ENCODE results near the gene ST3GAL4.

Gene ST3GAL4

DNA sequence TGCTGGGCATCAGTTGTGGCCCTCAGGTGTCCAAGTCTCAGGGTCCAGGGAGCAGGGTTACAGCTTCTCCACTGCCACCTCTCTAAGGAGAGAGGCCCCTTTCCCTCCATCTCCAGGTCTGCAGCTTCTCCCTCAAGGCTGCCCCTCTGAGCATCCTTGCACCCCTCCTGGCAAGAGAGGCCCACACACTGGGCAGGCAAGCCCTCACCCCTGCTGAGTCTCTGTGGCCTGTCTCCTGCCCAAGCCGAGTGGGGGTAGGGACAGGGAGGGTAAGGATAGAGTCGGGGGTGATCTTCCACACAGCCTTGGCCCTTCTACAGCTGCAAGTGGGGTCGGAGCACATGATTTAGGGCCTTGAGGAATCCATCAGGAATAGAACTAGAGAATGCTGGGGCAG, 76.6 kb downstream of the ST3GAL4 start:
- Mint-ChIP-seq H3K4me3 (no peak overlapping the region), H3K9me3 (no peaks in the 10 kb centered on the region), H3K36me3 (ENCODE audit: insufficient read depth) (no peaks in the 10 kb centered on the region), H3K27me3 (peaks cover 0 to 9% of the 10 kb centered on the region in 2 donors), H3K4me1 (ENCODE audit: low read depth in 2 of 2) (peaks cover 2% of the 10 kb centered on the region in 2 donors), H3K27ac (no peak overlapping the region)
- DNase-seq = no peak
- no peak for ATAC-seq (replicated peaks)

- Mint-ChIP-seq H3K27me3 (peaks cover 0 to 9% of the 10 kb centered on the region in 2 donors), H3K36me3 (ENCODE audit: insufficient read depth) (no peaks in the 10 kb centered on the region), H3K9me3 (no peaks in the 10 kb centered on the region), H3K4me3 (no peak overlapping the region), H3K4me1 (ENCODE audit: low read depth in 2 of 2) (no peaks in the 10 kb centered on the region), H3K27ac (no peak overlapping the region)
- ATAC-seq (replicated peaks) (no peak), DNase-seq (no peak)
Observed at GRCh38 chr11:126432525-126432924, 77.0 kb downstream of the ST3GAL4 start.

DNA sequence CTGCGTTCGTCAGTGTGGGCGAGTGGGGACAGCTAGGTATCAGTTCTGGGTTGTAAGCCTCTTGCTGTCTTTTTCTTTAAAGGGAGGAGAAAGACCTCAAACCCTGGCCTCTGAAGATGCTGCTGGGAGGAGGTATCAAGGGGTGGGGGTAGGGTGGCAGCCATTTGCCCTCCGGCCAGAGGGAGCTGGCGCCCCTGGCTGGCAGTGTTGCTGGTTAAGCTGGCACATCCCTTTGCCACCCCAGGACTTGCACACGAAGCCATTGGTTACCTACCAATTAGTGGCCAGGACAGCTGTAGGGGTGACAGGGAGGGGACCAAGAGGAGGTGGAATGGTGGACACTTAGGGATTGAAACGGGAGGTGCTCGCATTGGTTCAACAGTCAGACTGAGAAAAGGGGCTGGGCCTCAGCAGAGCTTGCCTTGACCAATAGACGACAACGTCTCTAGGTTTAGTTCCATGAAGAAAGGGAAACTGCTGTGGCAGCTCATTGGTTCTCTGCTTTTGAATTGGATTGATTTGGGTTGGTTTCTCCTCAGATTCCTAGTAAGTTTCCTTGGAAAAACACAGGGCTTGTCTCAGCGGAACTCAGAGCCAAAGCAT, 77.9 kb downstream of the ST3GAL4 start:
- DNase-seq = no peak
- Mint-ChIP-seq H3K36me3 (ENCODE audit: insufficient read depth) (no peaks in the 10 kb centered on the region), H3K27ac (no peak overlapping the region), H3K9me3 (no peaks in the 10 kb centered on the region), H3K4me3 (no peak overlapping the region), H3K27me3 (peaks cover 0 to 9% of the 10 kb centered on the region in 2 donors), H3K4me1 (ENCODE audit: low read depth in 2 of 2) (no peaks in the 10 kb centered on the region)
- ATAC-seq (replicated peaks) = no peak

DNA sequence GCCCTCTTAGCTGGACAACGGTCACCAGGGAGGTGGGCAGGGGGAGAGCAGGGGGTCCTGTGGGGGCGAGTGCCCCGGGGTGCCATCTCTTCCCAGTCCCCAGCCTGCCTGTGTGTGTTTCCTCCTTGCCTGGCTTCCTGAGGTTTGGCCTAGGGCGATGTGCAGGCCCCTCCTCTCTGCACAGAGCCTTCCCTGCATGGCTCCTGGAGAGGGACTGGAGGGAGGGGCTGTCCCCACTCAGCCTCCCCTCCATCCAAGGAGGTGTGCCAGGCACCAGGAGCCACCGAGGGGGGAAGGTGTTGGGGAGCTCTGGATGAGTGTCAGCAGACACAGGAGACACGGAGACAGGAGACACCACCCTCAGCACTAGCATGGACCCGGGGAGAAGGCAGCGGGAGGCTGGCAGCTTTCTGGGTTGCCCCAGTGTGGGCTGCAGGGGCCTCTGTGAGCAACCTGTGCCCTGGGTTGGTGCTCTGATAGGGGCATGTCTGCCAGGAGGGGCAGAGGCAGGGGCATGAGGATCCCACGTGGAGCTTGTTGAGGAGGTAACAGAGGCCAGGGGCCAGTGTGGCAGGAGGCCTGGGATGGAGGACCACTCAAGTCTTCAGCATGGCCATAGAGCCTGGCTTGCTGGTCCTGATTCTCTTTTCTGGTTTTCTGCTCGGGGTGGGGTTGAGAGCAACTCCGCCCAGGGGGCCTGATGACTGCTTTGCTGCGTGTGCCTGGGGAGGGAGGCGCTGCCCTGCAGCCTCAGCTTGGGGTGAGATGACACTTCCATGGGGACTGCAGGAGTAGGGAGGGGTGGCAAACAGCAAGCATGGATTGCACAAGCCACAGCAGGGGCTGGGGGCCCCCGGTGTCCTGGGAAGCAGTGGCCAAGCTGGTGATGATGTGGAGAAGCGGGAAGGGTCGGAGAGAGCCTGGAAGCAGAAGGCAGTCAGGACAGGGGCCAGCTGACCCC, 78.8 kb downstream of the ST3GAL4 start:
- no peaks in the 10 kb centered on the region for H3K4me1 Mint-ChIP-seq (ENCODE audit: low read depth in 2 of 2)
- no peaks in the 10 kb centered on the region for H3K9me3 Mint-ChIP-seq
- peak overlapping the region in 1 of 2 donors; percentile 8 for H3K27ac Mint-ChIP-seq
- DNase-seq = no peak
- ATAC-seq (replicated peaks) = no peak
- H3K36me3 Mint-ChIP-seq (ENCODE audit: insufficient read depth) = no peaks in the 10 kb centered on the region
- no peak overlapping the region for H3K4me3 Mint-ChIP-seq
- peaks cover 0 to 9% of the 10 kb centered on the region in 2 donors for H3K27me3 Mint-ChIP-seq

DNA sequence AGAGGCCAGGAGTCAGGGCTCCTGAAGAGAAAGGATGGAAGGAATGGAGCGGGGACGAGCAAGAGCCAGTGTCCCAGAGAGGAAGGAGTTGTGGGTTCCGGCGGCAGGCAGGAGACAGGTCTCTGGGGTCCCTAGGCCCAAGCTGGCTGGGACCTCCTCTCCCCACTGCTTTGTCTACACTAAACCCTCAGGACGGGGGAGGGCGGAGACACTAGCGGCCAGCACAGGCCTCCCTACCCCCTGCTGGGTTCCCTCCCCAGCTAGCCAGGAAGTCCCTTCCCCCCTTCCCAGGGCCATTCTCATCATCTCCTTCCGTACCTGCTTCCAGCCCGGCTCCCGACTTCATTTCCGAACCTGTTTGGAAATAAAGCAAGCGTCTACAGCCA, 79.5 kb downstream of the ST3GAL4 start:
- H3K36me3 Mint-ChIP-seq (ENCODE audit: insufficient read depth) = no peaks in the 10 kb centered on the region
- H3K27me3 Mint-ChIP-seq = peaks cover 0 to 9% of the 10 kb centered on the region in 2 donors
- H3K4me1 Mint-ChIP-seq (ENCODE audit: low read depth in 2 of 2) = no peaks in the 10 kb centered on the region
- DNase-seq = no peak
- no peak overlapping the region for H3K27ac Mint-ChIP-seq
- no peak overlapping the region for H3K4me3 Mint-ChIP-seq
- no peaks in the 10 kb centered on the region for H3K9me3 Mint-ChIP-seq
- no peak for ATAC-seq (replicated peaks)

DNA sequence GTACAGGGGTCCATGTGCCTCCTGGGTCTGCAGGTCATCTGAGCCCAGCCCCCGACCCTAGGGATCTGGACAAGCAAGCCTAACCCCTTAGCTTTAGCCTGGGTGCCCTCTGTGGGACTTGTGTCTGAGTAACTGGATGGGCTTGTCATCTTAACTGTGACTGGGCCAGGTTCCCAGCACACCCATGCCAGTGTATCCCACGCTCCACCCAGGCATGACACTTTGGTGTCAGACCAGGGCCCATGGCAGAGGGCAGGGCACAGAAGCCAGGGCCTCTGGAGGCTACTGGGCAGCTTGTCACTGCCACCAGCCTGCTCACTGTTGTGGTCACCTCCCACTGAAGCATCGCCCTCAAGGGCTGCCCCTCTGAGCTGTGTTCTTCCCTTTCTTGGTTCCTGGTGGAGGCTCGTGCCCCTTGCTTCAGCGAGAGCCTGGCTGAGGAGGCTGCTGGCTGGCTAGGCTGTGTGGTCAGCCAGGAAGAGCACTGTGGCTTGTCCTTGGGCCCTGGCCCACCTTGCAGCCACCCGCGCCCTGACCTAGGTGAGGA, 80.8 kb downstream of the ST3GAL4 start:
- Mint-ChIP-seq H3K4me1 (ENCODE audit: low read depth in 2 of 2) (peaks cover 4 to 7% of the 10 kb centered on the region in 2 donors), H3K27ac (no peak overlapping the region), H3K9me3 (no peaks in the 10 kb centered on the region), H3K4me3 (no peak overlapping the region), H3K36me3 (ENCODE audit: insufficient read depth) (no peaks in the 10 kb centered on the region), H3K27me3 (peaks cover 5 to 11% of the 10 kb centered on the region in 2 donors)
- no peak for DNase-seq
- ATAC-seq (replicated peaks) = no peak

- H3K27ac Mint-ChIP-seq = no peak overlapping the region
- ATAC-seq (replicated peaks) = no peak
- H3K27me3 Mint-ChIP-seq = peaks cover 9 to 13% of the 10 kb centered on the region in 2 donors
- no peak overlapping the region for H3K4me3 Mint-ChIP-seq
- H3K4me1 Mint-ChIP-seq (ENCODE audit: low read depth in 2 of 2) = peaks cover 4 to 7% of the 10 kb centered on the region in 2 donors
- H3K36me3 Mint-ChIP-seq (ENCODE audit: insufficient read depth) = no peaks in the 10 kb centered on the region
- no peaks in the 10 kb centered on the region for H3K9me3 Mint-ChIP-seq
- DNase-seq = no peak
Observed at GRCh38 chr11:126437731-126438130, 82.2 kb downstream of the ST3GAL4 start.

- ATAC-seq (replicated peaks) = no peak
- H3K27ac Mint-ChIP-seq = no peak overlapping the region
- DNase-seq = no peak
- H3K4me3 Mint-ChIP-seq = no peak overlapping the region
- H3K27me3 Mint-ChIP-seq = peaks cover 9 to 19% of the 10 kb centered on the region in 2 donors
- H3K4me1 Mint-ChIP-seq (ENCODE audit: low read depth in 2 of 2) = peaks cover 4 to 7% of the 10 kb centered on the region in 2 donors
- no peaks in the 10 kb centered on the region for H3K36me3 Mint-ChIP-seq (ENCODE audit: insufficient read depth)
- H3K9me3 Mint-ChIP-seq = no peaks in the 10 kb centered on the region
Observed at GRCh38 chr11:126438272-126438671, 82.8 kb downstream of the ST3GAL4 start.

- DNase-seq (no peak), ATAC-seq (replicated peaks) (no peak)
- Mint-ChIP-seq H3K27ac (no peak overlapping the region), H3K9me3 (no peaks in the 10 kb centered on the region), H3K27me3 (peaks cover 9 to 23% of the 10 kb centered on the region in 2 donors), H3K4me3 (no peak overlapping the region), H3K4me1 (ENCODE audit: low read depth in 2 of 2) (peaks cover 4 to 7% of the 10 kb centered on the region in 2 donors), H3K36me3 (ENCODE audit: insufficient read depth) (no peaks in the 10 kb centered on the region)
Observed at GRCh38 chr11:126438691-126439090, 83.2 kb downstream of the ST3GAL4 start.

DNA sequence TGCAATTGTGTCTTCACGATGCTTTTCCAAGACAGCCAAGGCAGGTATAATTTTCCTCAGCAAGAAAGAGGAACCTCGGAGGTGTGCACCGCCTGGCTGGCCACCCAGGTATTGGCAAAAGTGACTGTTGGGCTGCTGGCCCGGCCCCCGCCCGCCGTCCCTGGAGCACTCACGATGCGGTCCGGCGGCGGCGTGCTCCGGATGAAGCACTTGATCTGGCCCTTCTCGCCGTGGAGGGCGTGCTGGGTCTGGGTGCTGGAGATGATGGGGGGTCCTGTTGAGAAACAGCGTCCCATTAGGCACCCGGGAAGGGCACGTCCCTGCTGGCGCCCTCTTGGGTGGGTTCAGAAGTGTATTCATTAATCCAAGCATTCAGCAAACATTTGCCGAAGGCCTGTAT, 84.8 kb downstream of the ST3GAL4 start:
- no peaks in the 10 kb centered on the region for H3K9me3 Mint-ChIP-seq
- peaks cover 4 to 7% of the 10 kb centered on the region in 2 donors for H3K4me1 Mint-ChIP-seq (ENCODE audit: low read depth in 2 of 2)
- no peak for DNase-seq
- H3K4me3 Mint-ChIP-seq = no peak overlapping the region
- H3K27me3 Mint-ChIP-seq = peaks cover 9 to 28% of the 10 kb centered on the region in 2 donors
- no peaks in the 10 kb centered on the region for H3K36me3 Mint-ChIP-seq (ENCODE audit: insufficient read depth)
- no peak overlapping the region for H3K27ac Mint-ChIP-seq
- ATAC-seq (replicated peaks) = no peak

- Mint-ChIP-seq H3K27ac (no peak overlapping the region), H3K27me3 (peaks cover 9 to 28% of the 10 kb centered on the region in 2 donors), H3K36me3 (ENCODE audit: insufficient read depth) (no peaks in the 10 kb centered on the region), H3K4me1 (ENCODE audit: low read depth in 2 of 2) (peaks cover 4 to 7% of the 10 kb centered on the region in 2 donors), H3K9me3 (no peaks in the 10 kb centered on the region), H3K4me3 (no peak overlapping the region)
- ATAC-seq (replicated peaks) = peak; percentile 78
- DNase-seq = peak; percentile 69 to 76 (median 71)
Observed at GRCh38 chr11:126440792-126441514, 85.5 kb downstream of the ST3GAL4 start.

GRCh38 chr11:126443120-126443519, 87.6 kb downstream of the ST3GAL4 start:
- Mint-ChIP-seq H3K27ac (no peak overlapping the region), H3K9me3 (no peaks in the 10 kb centered on the region), H3K4me1 (ENCODE audit: low read depth in 2 of 2) (peaks cover 4 to 7% of the 10 kb centered on the region in 2 donors), H3K4me3 (no peak overlapping the region), H3K27me3 (peaks cover 9 to 28% of the 10 kb centered on the region in 2 donors), H3K36me3 (ENCODE audit: insufficient read depth) (no peaks in the 10 kb centered on the region)
- DNase-seq (no peak), ATAC-seq (replicated peaks) (no peak)

DNA sequence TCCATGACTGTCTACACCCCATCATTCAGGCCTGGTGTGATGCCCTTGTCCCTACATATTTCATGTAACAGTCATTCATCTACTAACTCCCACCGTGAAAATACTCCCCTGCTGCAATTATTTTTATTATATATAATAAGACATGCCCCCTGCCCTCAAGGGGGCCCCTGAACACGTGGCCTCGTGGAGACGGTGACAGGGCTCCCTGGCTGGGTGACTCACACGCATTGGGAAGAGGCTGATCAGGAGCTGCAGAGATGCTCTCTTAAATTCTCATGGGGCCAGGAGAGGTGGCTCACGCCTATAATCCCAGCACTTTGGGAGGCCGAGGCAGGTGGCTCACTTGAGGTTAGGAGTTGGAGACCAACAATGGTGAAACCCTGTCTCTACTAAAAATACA, 88.6 kb downstream of the ST3GAL4 start:
- Mint-ChIP-seq H3K27me3 (peaks cover 9 to 28% of the 10 kb centered on the region in 2 donors), H3K36me3 (ENCODE audit: insufficient read depth) (no peaks in the 10 kb centered on the region), H3K9me3 (no peaks in the 10 kb centered on the region), H3K4me1 (ENCODE audit: low read depth in 2 of 2) (peaks cover 4 to 7% of the 10 kb centered on the region in 2 donors), H3K4me3 (no peak overlapping the region), H3K27ac (peak overlapping the region in 1 of 2 donors; percentile 44)
- ATAC-seq (replicated peaks) (no peak), DNase-seq (no peak)
